ENCODE data around the gene SDR9C7. TPM values are rescaled to one million over a fixed set of nuclear protein-coding genes. Genes with fewer than 3 reads are reported as not detected.

The SDR9C7 gene
- total and polyA plus RNA-seq, 9 donors: 0.07 to 0.25 (median 0.18) TPM; not detected in 5

DNA sequence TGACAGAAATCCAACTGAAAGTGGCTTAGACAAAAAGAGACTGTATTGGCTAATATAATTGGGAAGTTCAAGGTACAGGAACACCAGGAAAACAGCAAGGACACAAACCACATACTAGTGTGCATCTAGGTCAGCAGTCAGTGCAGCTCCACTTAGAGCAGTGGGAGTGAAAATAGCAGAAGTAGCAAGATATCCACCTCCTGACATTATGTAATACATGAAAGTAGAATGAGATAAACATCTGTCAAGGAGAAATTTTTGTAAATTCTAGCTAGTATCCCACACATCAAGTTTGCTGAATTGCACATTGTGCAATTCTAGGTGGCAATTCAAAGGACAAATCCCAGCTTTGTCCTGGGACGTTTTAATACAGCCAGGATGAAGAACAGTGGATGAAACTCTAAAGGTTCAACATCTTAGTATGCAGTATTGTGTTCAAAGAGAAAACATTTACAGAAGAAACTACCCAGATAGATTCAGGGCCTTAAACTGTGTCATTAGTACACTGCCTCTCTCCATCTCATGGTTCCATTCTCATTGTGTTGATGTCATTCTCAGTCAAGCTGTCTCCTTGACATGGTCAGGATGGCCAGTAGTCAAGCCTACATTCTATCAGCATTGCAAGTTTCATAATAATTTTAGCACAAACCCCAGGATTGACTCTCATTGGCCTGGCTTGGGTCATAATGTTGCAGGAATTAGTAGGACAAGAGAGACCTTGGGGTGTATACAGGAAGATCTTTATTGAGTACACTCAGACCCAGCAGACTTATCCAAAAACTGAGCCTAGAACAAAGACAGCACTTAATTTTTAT lies 56.8 kb downstream of the SDR9C7 start:
- Histone ChIP-seq H3K4me3 (no peak overlapping the region), H3K4me1 (ENCODE audit: insufficient read depth) (no peaks in the 10 kb centered on the region), H3K36me3 (no peaks in the 10 kb centered on the region), H3K27ac (no peak overlapping the region), H3K9me3 (no peaks in the 10 kb centered on the region), H3K27me3 (no peaks in the 10 kb centered on the region)
- TF ChIP-seq EP300 (IDR thresholded peaks at IDR 0.05): no peak
- no peak for TF ChIP-seq POLR2A (IDR thresholded peaks at IDR 0.05)
- TF ChIP-seq, protein P1, sequence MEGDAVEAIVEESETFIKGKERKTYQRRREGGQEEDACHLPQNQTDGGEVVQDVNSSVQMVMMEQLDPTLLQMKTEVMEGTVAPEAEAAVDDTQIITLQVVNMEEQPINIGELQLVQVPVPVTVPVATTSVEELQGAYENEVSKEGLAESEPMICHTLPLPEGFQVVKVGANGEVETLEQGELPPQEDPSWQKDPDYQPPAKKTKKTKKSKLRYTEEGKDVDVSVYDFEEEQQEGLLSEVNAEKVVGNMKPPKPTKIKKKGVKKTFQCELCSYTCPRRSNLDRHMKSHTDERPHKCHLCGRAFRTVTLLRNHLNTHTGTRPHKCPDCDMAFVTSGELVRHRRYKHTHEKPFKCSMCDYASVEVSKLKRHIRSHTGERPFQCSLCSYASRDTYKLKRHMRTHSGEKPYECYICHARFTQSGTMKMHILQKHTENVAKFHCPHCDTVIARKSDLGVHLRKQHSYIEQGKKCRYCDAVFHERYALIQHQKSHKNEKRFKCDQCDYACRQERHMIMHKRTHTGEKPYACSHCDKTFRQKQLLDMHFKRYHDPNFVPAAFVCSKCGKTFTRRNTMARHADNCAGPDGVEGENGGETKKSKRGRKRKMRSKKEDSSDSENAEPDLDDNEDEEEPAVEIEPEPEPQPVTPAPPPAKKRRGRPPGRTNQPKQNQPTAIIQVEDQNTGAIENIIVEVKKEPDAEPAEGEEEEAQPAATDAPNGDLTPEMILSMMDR (IDR thresholded peaks at IDR 0.05): no peak
- whole genome bisulfite sequencing, 3 donors: 41 to 74% (median 65%) methylated on average over 1 of the region's 1 CpG
- intact Hi-C loops (cut with DNase I): no loop called here
- DNase-seq: no peak

- Histone ChIP-seq H3K27me3 (no peaks in the 10 kb centered on the region), H3K4me1 (ENCODE audit: insufficient read depth) (no peaks in the 10 kb centered on the region), H3K36me3 (no peaks in the 10 kb centered on the region), H3K9me3 (no peaks in the 10 kb centered on the region), H3K27ac (no peak overlapping the region), H3K4me3 (no peak overlapping the region)
- no peak for TF ChIP-seq POLR2A (IDR thresholded peaks at IDR 0.05)
- TF ChIP-seq, protein P1 (IDR thresholded peaks at IDR 0.05): no peak
- no peak for TF ChIP-seq EP300 (IDR thresholded peaks at IDR 0.05)
- WGBS, 3 donors: 71 to 76% (median 74%) methylated on average over 1 of the region's 1 CpG
- no peak for DNase-seq
- intact Hi-C loops (cut with DNase I): no loop called here
These were observed 59.4 kb downstream of the SDR9C7 start for GRCh38 chr12:56874821-56875220.

DNA sequence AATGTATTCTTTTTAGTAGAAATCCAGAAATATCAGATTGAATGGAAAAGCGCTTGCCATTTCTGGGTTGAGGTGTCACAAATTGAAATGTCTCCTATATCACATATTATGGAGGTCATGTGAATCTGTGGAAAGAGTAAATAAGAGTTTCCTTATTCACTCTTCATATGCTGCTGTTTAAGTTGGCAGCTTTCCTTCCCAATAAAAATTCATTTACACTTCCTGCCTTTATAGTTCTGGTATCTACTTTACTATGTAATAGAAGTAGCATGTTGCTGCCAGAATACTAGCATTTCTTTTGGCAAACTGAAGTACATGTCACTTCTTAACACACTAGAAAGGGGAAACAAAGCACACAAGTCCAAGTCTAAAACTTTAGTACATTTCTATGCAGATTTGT lies 60.8 kb downstream of the SDR9C7 start:
- Histone ChIP-seq H3K4me1 (ENCODE audit: insufficient read depth) (no peaks in the 10 kb centered on the region), H3K9me3 (no peaks in the 10 kb centered on the region), H3K36me3 (no peaks in the 10 kb centered on the region), H3K4me3 (no peak overlapping the region), H3K27me3 (no peaks in the 10 kb centered on the region), H3K27ac (no peak overlapping the region)
- intact Hi-C loops (cut with DNase I): no loop called here
- DNase-seq: no peak
- TF ChIP-seq POLR2A (IDR thresholded peaks at IDR 0.05): no peak
- TF ChIP-seq, protein P1 (IDR thresholded peaks at IDR 0.05): no peak
- TF ChIP-seq EP300 (IDR thresholded peaks at IDR 0.05): no peak
- WGBS, 3 donors: 0 to 95% (median 5%) methylated on average over 1 of the region's 1 CpG

Other genes with a start within 250 kb of the SDR9C7 start
- 100 to 1,000 TPM; 109 to 328 (median 212) TPM for gene PTGES3, start 246.1 kb downstream of the SDR9C7 start, total RNA-seq
- 100 to 1,000 TPM; 215 to 299 TPM for gene PTGES3, start 246.1 kb downstream of the SDR9C7 start, polyA plus RNA-seq
- gene NACA, start 209.1 kb downstream of the SDR9C7 start, total RNA-seq: 1,000 to 10,000 TPM; 1,240 to 2,316 (median 1,807) TPM
- gene NACA, start 209.1 kb downstream of the SDR9C7 start, polyA plus RNA-seq: 1,000 to 10,000 TPM; 2,768 to 3,183 TPM
- 10 to 100 TPM in 1 of 7 donors, 1 to 10 TPM in 6; 5.7 to 12.5 (median 7.7) TPM for gene PRIM1, start 182.1 kb downstream of the SDR9C7 start, total RNA-seq
- 1 to 10 TPM; 7.8 to 9.7 TPM for gene PRIM1, start 182.1 kb downstream of the SDR9C7 start, polyA plus RNA-seq
- 10 to 100 TPM in 2 of 7 donors, 1 to 10 TPM in 4, under 1 TPM in 1; 0.90 to 13.4 (median 3.1) TPM for gene HSD17B6, start 171.1 kb downstream of the SDR9C7 start, total RNA-seq
- gene HSD17B6, start 171.1 kb downstream of the SDR9C7 start, polyA plus RNA-seq: 10 to 100 TPM in 1 of 2 donors, 1 to 10 TPM in 1; 6.7 to 39.4 TPM
- under 1 TPM; 0.24 to 0.64 (median 0.45) TPM for gene RDH16, start 23.2 kb upstream of the SDR9C7 start, total RNA-seq
- gene RDH16, start 23.2 kb upstream of the SDR9C7 start, polyA plus RNA-seq: under 1 TPM; 0.22 to 0.34 TPM
- gene ZBTB39, start 72.1 kb upstream of the SDR9C7 start, total RNA-seq: 10 to 100 TPM in 1 of 7 donors, 1 to 10 TPM in 6; 3.3 to 10.4 (median 7.4) TPM
- gene ZBTB39, start 72.1 kb upstream of the SDR9C7 start, polyA plus RNA-seq: 1 to 10 TPM; 2.9 to 7.1 TPM
- not detected for gene TAC3, start 82.1 kb upstream of the SDR9C7 start, total RNA-seq
- 1 to 10 TPM in 1 of 2 donors, under 1 TPM in 1; 0.40 to 2.2 TPM for gene TAC3, start 82.1 kb upstream of the SDR9C7 start, polyA plus RNA-seq
- 1 to 10 TPM in 1 of 7 donors, under 1 TPM in 4, not detected in 2; 0.10 to 2.6 (median 0.23) TPM for gene MYO1A, start 115.7 kb upstream of the SDR9C7 start, total RNA-seq
- under 1 TPM; 0.08 to 0.38 TPM for gene MYO1A, start 115.7 kb upstream of the SDR9C7 start, polyA plus RNA-seq
- gene NEMP1, start 144.4 kb upstream of the SDR9C7 start, total RNA-seq: 10 to 100 TPM in 5 of 7 donors, 1 to 10 TPM in 2; 6.8 to 14.9 (median 10.8) TPM
- gene NEMP1, start 144.4 kb upstream of the SDR9C7 start, polyA plus RNA-seq: 10 to 100 TPM in 1 of 2 donors, 1 to 10 TPM in 1; 5.8 to 11.1 TPM
- gene NAB2, start 154.7 kb upstream of the SDR9C7 start, total RNA-seq: 100 to 1,000 TPM in 1 of 7 donors, 10 to 100 TPM in 6; 37.6 to 103 (median 70.8) TPM
- 10 to 100 TPM; 27.5 to 47.4 TPM for gene NAB2, start 154.7 kb upstream of the SDR9C7 start, polyA plus RNA-seq
- 100 to 1,000 TPM in 5 of 7 donors, 10 to 100 TPM in 2; 67.4 to 211 (median 168) TPM for gene STAT6, start 177.0 kb upstream of the SDR9C7 start, total RNA-seq
- 100 to 1,000 TPM; 145 to 158 TPM for gene STAT6, start 177.0 kb upstream of the SDR9C7 start, polyA plus RNA-seq
- gene LRP1, start 194.1 kb upstream of the SDR9C7 start, total RNA-seq: 100 to 1,000 TPM; 148 to 640 (median 405) TPM
- 100 to 1,000 TPM in 1 of 2 donors, 10 to 100 TPM in 1; 76.4 to 168 TPM for gene LRP1, start 194.1 kb upstream of the SDR9C7 start, polyA plus RNA-seq
- not detected for gene LRP1-AS, start 213.2 kb upstream of the SDR9C7 start, total RNA-seq
- gene LRP1-AS, start 213.2 kb upstream of the SDR9C7 start, polyA plus RNA-seq: not detected